Lung (tissue), 12 donors: Measurements from ENCODE around the gene KRT80. TPM values are rescaled to one million over a fixed set of nuclear protein-coding genes. Genes with fewer than 3 reads are reported as not detected.

Experiments used
- ATAC-seq: fragments of 200-7000 bp; cut with Tn5 transposase; one replicate; pipeline ENCODE4 v1.9.1; 2020; ENCODE audit warnings: moderate number of reproducible peaks; ENCODE audit not compliant: insufficient read depth, low FRiP score
- DNase-seq, 3 donors: peaks; one replicate each; pipeline ENCODE4 v3.0.0-alpha.2; 2013 to 2017
- H3K27ac ChIP-seq, 2 donors: one replicate each; pipeline ENCODE4 v1.5.1; 2013; ENCODE audit warnings: mild to moderate bottlenecking in 2 of 2, moderate library complexity in 2 of 2, control low read depth in 1 of 2, inconsistent platforms in 1 of 2, low read depth in 1 of 2, low read length in 1 of 2
- H3K27me3 ChIP-seq, 3 donors: one replicate each; pipeline ENCODE4 v1.5.1; 2013; ENCODE audit warnings: low read length in 2 of 3; ENCODE audit not compliant: control insufficient read depth in 3 of 3, insufficient read depth in 3 of 3
- H3K36me3 ChIP-seq, 4 donors: one replicate each; pipeline ENCODE4 v1.5.1; 2013; ENCODE audit warnings: low read length in 4 of 4, mild to moderate bottlenecking in 1 of 4, moderate library complexity in 1 of 4; ENCODE audit not compliant: control insufficient read depth in 4 of 4, insufficient read depth in 4 of 4
- H3K4me1 ChIP-seq, 5 donors: one replicate each; pipeline ENCODE4 v1.5.1; 2013; ENCODE audit warnings: low read length in 5 of 5, mild to moderate bottlenecking in 2 of 5, moderate library complexity in 1 of 5; ENCODE audit not compliant: control insufficient read depth in 5 of 5, insufficient read depth in 5 of 5
- H3K4me3 ChIP-seq: one replicate; pipeline ENCODE4 v1.5.1; 2013; ENCODE audit warnings: mild to moderate bottlenecking, control low read depth, moderate library complexity
- H3K9ac ChIP-seq, 2 donors: one replicate each; pipeline ENCODE4 v1.5.1; 2013; ENCODE audit warnings: low read length in 2 of 2, control low read depth in 1 of 2; ENCODE audit not compliant: insufficient read depth in 1 of 2
- H3K9me3 ChIP-seq, 4 donors: one replicate each; pipeline ENCODE4 v1.5.1; 2013; ENCODE audit warnings: low read length in 3 of 4, mild to moderate bottlenecking in 1 of 4, moderate library complexity in 1 of 4; ENCODE audit not compliant: control insufficient read depth in 4 of 4, insufficient read depth in 3 of 4
- WGBS, 2 donors: extraction: QIAGEN DNeasy Blood & Tissue Kit; methylation state at CpG; one replicate each; pipeline ENCODE4 v1.1.7; 2013; 5-methylcytosine and 5-hydroxymethylcytosine counted together
- polyA plus RNA-seq, 2 donors: library from polyadenylated mRNA; stranded (reverse); fragments of 200-250 nt; gene quantifications; one replicate each; pipeline ENCODE4 v1.2.1, GENCODE V29; 2013
- total RNA-seq, 2 donors: library from RNA; depleted of rRNA in 1 of 2; stranded (reverse); fragments of >200 nt in 1 of 2; gene quantifications; one replicate each; pipeline ENCODE4 v1.2.1, GENCODE V29; 2014 to 2021
- TF ChIP-seq, protein P1 (sequence below): IDR thresholded peaks from 2 replicates; pipeline ENCODE4 v1.5.1; 2012; ENCODE audit warnings: mild to moderate bottlenecking; ENCODE audit errors: control extremely low read depth, extremely low read depth
- donor health status: control.
- donor health status: control.
- donor health status: Bipolar disorder and iron deficiency.
- donor health status: healthy.
- donor health status: DM: yes; HTN: yes; CAD: no.

The KRT80 gene
- total and polyA plus RNA-seq, 4 donors = 1.8 to 15.5 (median 8.6) TPM

DNA sequence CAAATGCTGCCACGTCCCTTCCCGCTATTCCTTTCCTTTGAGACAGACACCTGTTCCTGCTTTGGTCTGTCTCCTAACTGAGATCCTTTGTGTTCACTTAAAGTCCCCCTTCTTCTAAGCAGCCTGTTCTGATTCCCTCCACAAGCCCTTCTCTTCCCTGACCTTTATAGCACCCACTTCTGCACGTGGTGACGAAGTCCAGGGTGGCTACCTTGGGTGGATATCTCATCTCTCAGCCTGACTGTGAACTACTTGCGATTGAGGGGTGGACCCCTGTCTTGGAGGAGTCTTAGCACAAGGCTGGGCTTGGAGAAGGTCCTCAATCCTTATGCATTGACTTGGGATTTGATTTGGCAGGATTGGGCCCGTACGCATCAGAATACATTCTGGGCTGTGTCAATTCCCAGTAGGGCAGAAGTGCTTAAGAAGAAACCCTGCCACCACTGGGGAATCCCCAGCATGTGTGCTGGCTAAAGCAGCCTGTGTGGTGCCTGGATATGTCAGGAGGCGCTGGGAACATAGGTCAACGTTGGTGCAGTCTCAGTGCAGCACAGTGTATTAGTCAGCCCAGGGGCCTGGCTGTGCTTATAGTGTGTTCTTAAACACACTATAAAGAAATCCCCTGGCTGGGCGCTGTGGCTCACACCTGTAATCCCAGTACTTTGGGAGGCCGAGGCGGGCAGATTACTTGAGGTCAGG lies 23.6 kb downstream of the KRT80 start:
- Histone ChIP-seq H3K27ac (no peak overlapping the region), H3K4me1 (peaks cover 0 to 8% (median 0%) of the 10 kb centered on the region in 5 donors), H3K9ac (no peak overlapping the region), H3K27me3 (no peaks in the 10 kb centered on the region), H3K36me3 (no peaks in the 10 kb centered on the region), H3K4me3 (no peak overlapping the region), H3K9me3 (no peaks in the 10 kb centered on the region)
- TF ChIP-seq, protein P1, sequence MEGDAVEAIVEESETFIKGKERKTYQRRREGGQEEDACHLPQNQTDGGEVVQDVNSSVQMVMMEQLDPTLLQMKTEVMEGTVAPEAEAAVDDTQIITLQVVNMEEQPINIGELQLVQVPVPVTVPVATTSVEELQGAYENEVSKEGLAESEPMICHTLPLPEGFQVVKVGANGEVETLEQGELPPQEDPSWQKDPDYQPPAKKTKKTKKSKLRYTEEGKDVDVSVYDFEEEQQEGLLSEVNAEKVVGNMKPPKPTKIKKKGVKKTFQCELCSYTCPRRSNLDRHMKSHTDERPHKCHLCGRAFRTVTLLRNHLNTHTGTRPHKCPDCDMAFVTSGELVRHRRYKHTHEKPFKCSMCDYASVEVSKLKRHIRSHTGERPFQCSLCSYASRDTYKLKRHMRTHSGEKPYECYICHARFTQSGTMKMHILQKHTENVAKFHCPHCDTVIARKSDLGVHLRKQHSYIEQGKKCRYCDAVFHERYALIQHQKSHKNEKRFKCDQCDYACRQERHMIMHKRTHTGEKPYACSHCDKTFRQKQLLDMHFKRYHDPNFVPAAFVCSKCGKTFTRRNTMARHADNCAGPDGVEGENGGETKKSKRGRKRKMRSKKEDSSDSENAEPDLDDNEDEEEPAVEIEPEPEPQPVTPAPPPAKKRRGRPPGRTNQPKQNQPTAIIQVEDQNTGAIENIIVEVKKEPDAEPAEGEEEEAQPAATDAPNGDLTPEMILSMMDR = no peak
- ATAC-seq (no peak), DNase-seq (no peak)
- WGBS, 2 donors = 90 to 93% methylated on average over 12 of the region's 12 CpGs

DNA sequence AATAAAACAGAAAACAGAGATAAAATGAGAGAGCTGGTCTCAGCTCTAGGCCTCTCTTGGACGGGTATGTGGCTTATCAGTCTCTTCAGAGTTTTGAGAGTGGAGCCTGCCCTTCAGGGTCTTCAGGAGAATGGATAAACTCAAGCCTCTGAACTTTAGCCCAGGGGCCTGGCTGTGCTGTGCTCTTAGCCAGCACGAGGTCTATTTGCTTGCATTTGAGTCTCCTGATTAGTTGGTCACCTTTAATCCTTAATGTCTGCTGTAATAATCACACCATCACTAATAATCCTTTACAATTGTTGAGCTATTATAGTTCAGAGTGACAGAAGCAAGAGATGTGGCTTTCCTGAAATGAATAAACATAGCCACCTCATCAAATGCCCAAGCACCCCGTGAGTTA lies 24.3 kb downstream of the KRT80 start:
- DNase-seq = no peak
- no peaks in the 10 kb centered on the region for H3K9me3 ChIP-seq
- H3K27me3 ChIP-seq = no peaks in the 10 kb centered on the region
- no peak overlapping the region for H3K9ac ChIP-seq
- no peak for ATAC-seq
- H3K4me3 ChIP-seq = no peak overlapping the region
- 70 to 90% methylated on average over 3 of the region's 3 CpGs for WGBS, 2 donors
- H3K4me1 ChIP-seq = peaks cover 0 to 8% (median 0%) of the 10 kb centered on the region in 5 donors
- no peak overlapping the region for H3K27ac ChIP-seq
- no peaks in the 10 kb centered on the region for H3K36me3 ChIP-seq
- TF ChIP-seq, protein P1 = no peak

DNA sequence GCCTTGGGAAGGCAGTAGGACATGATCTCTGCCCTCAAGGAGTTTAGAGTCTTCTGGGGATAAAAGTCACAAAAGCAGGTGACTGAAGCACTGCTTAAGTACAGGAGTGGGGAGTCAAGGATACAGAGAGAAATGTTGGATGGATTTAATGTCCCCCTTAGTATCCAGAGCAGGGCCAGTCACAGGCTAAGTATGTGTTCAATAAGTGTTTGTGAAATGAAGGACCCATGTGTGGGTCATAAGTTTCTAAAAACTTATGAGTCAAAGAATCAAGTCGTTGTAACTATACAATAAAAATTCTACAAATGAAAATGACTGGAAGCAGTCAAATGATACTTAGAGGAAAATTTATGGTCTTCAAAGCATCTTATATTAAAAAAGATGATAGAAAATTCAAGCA lies 25.1 kb downstream of the KRT80 start:
- WGBS, 2 donors = 67 to 93% methylated on average over 1 of the region's 1 CpG

More for the DNA sequence above, 25.1 kb downstream of the KRT80 start:
- no peaks in the 10 kb centered on the region for H3K27me3 ChIP-seq
- no peak for DNase-seq
- H3K4me1 ChIP-seq = peaks cover 0 to 8% (median 0%) of the 10 kb centered on the region in 5 donors
- no peak for ATAC-seq
- no peak overlapping the region for H3K9ac ChIP-seq
- H3K27ac ChIP-seq = no peak overlapping the region
- TF ChIP-seq, protein P1 = no peak
- no peaks in the 10 kb centered on the region for H3K9me3 ChIP-seq
- H3K36me3 ChIP-seq = no peaks in the 10 kb centered on the region
- H3K4me3 ChIP-seq = no peak overlapping the region
